Central memory CD8-positive, alpha-beta T cell (primary cell): ENCODE data around the gene PRSS50.
A peak's percentile ranks its signal among the peaks of the same experiment; 100 is the strongest.
"Not testable (repeated sequence)": the region's sequence is repeated elsewhere in the genome, so short reads cannot be mapped to it uniquely, and the experiment has no call there.

Experiments
- ATAC-seq: fragments of 150-1000 bp; cut with Tn5 transposase; replicated peaks from 2 replicates; pipeline ENCODE4 v1.10.0; 2022; ENCODE audit warnings: mild to moderate bottlenecking, moderate FRiP score, moderate number of reproducible peaks; ENCODE audit not compliant: poor library complexity, severe bottlenecking; ENCODE audit errors: extremely low read depth
- DNase-seq, 2 donors: peaks; one replicate each; pipeline ENCODE4 v3.0.0; 2021; ENCODE audit warnings: low spot score in 2 of 2
- H3K27ac Mint-ChIP-seq: one replicate; pipeline ENCODE4 v1.8.0; 2022; ENCODE audit warnings: low read depth, mild to moderate bottlenecking, moderate library complexity, mixed read lengths
- H3K27me3 Mint-ChIP-seq: one replicate; pipeline ENCODE4 v1.8.0; 2022; ENCODE audit warnings: mixed read lengths
- H3K36me3 Mint-ChIP-seq: one replicate; pipeline ENCODE4 v1.8.0; 2022; ENCODE audit warnings: mild to moderate bottlenecking, moderate library complexity, mixed read lengths; ENCODE audit not compliant: insufficient read depth
- H3K4me1 Mint-ChIP-seq: one replicate; pipeline ENCODE4 v1.8.0; 2022; ENCODE audit warnings: mixed read lengths
- H3K4me3 Mint-ChIP-seq: one replicate; pipeline ENCODE4 v1.8.0; 2022; ENCODE audit warnings: mild to moderate bottlenecking, moderate library complexity, mixed read lengths
- H3K9me3 Mint-ChIP-seq: one replicate; pipeline ENCODE4 v1.8.0; 2022; ENCODE audit warnings: mixed read lengths

The PRSS50 gene

DNA sequence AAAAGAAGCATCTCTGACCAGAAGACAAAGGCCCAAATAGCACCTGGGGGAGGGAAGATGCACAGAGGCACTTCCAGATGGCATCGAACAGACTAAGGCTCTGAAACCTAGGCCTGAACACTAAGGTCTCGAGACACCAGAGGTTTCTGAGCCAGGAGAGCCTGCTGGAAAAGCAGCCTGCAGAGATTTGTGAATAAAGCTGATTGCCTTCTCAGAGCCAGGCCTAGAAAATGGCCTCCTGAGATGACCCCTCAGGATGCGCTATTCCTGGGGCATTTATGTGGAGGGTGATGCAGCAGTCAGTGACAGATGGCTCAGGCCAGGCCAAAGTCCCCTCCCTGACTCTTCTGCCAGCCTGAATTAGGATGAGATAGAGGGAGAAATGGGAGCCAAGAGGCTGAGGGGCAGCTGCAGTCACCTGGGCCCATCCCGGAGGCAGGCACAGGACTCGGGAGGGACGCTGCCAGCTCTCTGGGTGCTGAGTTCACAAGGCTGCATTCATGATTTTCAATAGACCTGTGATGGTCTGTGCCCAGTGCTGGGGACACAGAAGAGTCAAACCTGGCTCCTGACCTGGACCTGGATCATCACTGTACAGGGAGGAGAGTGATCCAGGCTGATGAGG, 6.9 kb downstream of the PRSS50 start:
- no peaks in the 10 kb centered on the region for H3K27me3 Mint-ChIP-seq
- no peaks in the 10 kb centered on the region for H3K4me1 Mint-ChIP-seq
- DNase-seq (no peak), ATAC-seq (no peak)
- no peaks in the 10 kb centered on the region for H3K9me3 Mint-ChIP-seq
- H3K27ac Mint-ChIP-seq, result no peak overlapping the region
- H3K36me3 Mint-ChIP-seq, result no peaks in the 10 kb centered on the region
- no peak overlapping the region for H3K4me3 Mint-ChIP-seq

DNA sequence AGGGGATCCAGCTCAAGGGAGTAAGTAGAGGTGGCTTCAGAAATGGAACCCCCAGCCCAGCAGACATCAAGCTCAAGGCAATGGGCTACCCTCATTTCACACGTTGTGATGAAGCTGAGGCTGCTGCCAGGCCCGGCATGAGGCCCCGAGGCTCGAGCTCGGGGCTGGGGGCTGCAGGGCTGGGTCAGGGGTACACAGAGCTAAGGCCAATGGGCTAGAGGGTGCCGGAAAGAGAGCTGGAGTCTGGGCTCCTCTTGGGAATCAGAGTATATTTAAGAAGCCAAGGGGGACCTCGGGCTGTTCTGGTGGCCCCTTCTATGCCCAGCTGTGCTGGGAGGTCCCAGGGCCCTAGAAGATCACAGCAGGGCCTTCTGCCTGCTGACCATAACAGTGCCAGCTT, 7.4 kb downstream of the PRSS50 start:
- DNase-seq (no peak), ATAC-seq (no peak)
- Mint-ChIP-seq H3K27me3 (no peaks in the 10 kb centered on the region), H3K9me3 (no peaks in the 10 kb centered on the region), H3K4me3 (no peak overlapping the region), H3K4me1 (no peaks in the 10 kb centered on the region), H3K36me3 (no peaks in the 10 kb centered on the region), H3K27ac (no peak overlapping the region)

DNA sequence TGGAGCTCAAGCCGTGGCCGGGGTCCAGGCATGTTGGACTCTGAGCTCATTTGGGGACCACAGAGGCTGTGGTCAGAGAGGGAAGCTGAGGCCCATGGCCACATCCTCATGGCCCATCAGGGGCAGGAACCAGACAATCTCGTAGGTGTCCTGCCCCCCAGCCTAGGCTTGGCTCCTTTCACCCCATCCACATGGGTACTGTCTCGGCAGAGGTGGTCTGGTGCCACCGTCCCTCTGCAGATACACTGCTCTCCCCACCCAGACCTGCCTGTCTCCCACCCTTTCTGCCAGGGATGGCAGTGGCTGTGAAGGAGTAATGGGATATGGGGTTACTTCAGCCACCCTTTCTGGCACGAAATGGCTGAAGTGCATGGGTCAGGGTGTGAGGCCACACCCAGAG, 7.9 kb downstream of the PRSS50 start:
- Mint-ChIP-seq H3K36me3 (no peaks in the 10 kb centered on the region), H3K27me3 (no peaks in the 10 kb centered on the region), H3K4me3 (no peak overlapping the region), H3K27ac (no peak overlapping the region), H3K9me3 (no peaks in the 10 kb centered on the region), H3K4me1 (no peaks in the 10 kb centered on the region)
- ATAC-seq (no peak), DNase-seq (no peak)

DNA sequence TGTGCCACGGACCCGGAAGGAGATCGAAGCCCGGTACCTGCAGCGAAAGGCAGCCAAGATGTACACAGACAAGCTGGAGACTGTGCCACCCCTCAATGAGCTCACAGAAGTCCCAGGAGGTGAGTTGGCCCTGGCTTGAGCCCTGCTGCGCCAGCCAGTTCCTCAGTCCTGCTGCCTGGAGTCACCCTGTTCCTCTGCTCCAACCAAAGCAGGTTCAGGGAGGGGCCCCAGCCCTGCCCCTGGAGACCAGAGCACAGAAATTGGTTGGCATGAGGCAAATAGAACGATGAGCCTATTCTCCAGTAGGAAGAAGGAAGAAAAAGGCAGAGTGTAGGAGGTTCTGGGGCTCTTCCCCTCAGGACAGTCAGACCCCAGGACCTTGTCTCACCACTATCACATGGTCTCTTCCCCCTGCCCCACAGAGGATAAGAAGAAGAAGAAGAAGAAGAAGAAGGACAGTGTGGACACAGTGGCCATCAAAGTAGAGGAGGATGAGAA, 8.5 kb downstream of the PRSS50 start:
- Mint-ChIP-seq H3K4me3 (no peak overlapping the region), H3K4me1 (no peaks in the 10 kb centered on the region), H3K9me3 (no peaks in the 10 kb centered on the region), H3K27ac (no peak overlapping the region), H3K36me3 (no peaks in the 10 kb centered on the region), H3K27me3 (no peaks in the 10 kb centered on the region)
- DNase-seq, result no peak
- ATAC-seq, result no peak

DNA sequence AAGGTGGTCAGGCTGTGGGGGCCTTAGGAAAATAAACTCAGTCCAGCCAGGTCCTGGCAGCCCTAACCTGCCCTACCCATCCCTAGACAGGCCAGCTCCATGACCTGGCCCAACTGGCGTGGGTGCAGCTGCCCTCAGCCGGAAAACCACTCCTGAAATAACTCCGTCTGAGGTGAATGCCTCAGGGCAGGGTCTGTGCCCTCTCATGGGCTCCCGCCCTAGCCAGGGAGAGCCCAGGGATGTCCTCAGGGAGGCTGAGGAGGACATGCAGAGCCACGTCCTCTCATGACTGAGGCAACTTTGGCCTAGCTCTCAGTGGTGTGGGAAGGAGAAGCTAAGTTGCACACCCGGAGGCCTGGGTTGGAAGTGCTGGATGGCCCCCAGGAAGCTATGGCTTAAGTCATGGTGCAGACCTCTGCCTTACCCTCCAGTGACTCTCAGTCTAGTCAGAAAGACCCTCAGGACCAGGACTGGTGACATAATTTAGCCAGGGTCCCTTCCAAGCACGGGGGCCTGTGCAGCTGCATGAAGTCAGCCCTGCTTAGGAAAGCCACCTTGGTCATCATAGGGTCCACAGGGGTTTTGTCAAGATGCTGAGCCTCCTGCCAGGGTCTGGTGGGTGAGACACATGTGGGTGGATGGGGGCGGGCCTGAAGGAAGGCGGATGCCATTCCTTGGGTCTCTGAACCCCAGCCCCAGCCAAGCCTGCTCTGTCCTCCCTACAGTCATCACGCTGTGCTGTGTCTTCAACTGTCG, 9.1 kb downstream of the PRSS50 start:
- no peaks in the 10 kb centered on the region for H3K36me3 Mint-ChIP-seq
- H3K4me3 Mint-ChIP-seq, result no peak overlapping the region
- H3K9me3 Mint-ChIP-seq, result no peaks in the 10 kb centered on the region
- no peak for DNase-seq
- no peak overlapping the region for H3K27ac Mint-ChIP-seq
- ATAC-seq, result no peak
- H3K27me3 Mint-ChIP-seq, result no peaks in the 10 kb centered on the region
- no peaks in the 10 kb centered on the region for H3K4me1 Mint-ChIP-seq

DNA sequence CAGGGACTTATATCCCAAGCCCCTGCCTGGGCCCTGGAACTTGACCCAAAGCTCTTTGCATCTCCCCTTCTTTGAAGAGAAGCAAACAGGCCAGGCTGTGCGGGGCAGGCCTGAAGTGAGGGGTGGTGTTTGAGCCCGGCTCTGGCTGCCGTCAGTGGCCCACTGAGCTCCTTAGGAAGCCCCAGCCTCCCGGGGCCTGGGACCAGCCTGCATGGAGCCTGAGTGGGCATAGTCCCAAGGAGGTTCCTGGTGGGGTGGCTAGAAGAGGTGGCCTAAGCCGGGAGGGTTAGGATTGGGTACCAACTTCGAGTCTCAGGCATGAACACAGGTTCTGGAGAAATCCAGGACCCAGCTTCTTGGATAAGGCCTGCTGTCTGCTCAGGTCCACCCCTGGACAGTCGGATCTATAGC, 10.1 kb downstream of the PRSS50 start:
- DNase-seq, result no peak
- Mint-ChIP-seq H3K27me3 (peaks cover 2% of the 10 kb centered on the region), H3K4me1 (no peaks in the 10 kb centered on the region), H3K36me3 (no peaks in the 10 kb centered on the region), H3K4me3 (no peak overlapping the region), H3K9me3 (no peaks in the 10 kb centered on the region), H3K27ac (no peak overlapping the region)
- no peak for ATAC-seq

DNA sequence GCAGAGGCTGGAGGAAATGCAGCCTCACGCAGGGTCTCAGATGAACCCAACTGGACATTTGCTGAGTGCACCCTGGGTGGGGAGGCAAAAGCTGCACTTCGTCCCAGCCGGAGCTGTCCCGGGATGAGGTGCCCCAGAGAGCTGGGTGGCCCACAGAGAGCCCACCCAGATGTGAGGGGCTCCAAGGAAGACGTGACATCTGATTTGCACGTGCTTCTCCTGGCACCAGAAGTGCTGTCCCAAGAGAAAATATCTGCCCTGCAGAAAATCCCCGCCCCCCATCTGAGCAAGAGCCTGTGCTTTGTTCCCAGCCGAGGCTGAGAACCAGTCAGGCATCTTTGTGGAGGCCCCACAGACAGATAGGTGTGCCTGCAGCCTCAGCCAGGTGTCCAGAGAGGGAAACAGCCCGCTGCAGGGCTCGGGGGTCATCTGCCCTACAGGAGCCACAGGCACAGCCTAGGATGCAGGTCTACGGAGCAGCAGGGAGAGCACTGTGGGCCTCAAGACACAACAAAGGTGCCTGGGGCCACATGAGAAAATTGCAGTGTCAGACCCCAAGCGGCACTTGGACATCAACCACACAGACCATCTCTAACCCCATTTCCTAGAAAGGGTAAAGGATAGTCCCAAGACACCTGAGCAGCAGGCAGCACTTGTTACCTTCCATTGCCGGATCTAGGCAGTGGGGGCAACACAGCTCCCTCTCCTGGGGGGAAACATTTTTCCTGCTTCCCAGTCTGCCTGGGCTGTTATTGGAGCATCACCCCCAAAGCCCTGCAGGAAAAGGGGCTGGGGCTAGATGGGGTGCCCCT, 10.7 kb downstream of the PRSS50 start:
- Mint-ChIP-seq H3K36me3 (no peaks in the 10 kb centered on the region), H3K27ac (no peak overlapping the region), H3K9me3 (no peaks in the 10 kb centered on the region), H3K4me3 (no peak overlapping the region), H3K4me1 (no peaks in the 10 kb centered on the region), H3K27me3 (peaks cover 8% of the 10 kb centered on the region)
- DNase-seq (no peak), ATAC-seq (no peak)

DNA sequence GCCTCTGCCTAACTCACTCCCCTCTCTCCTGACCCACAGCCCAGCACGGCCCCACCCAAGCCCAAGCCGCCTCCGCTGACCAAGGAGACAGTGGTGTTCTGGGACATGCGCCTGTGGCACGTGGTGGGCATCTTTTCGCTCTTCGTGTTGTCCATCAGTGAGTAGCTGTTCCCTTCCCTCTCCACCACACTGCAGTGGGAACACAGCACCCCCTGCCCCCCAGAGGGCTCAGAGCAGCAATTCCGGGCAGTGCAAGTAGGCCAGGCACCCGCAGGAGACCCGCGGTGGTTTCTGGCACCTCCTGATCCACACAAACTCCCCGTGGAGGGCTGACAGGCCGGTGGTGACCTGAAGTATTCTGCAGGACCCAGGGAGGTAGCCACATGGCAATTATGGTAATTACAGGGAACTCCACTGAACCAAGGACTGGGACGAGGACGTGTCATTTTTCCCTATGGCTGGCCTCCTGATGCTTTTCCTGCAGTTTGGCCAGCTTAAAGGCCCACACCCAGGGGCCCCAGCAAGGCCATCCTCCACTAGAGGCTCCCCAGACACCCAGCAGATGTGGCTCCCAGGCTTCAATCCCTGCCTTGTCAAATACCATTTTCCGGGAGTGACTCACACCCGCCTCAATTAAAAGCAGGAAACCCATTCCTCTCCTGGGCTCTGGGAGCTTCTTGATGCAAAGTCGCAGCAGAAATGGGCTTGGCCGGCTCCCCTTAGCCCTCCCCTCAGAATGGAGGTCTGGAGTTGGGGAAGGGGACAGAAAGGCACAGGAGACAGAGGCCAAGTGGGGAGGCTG, 11.7 kb downstream of the PRSS50 start:
- Mint-ChIP-seq H3K27me3 (peaks cover 14% of the 10 kb centered on the region), H3K9me3 (no peaks in the 10 kb centered on the region), H3K27ac (no peak overlapping the region), H3K4me3 (no peak overlapping the region), H3K36me3 (no peaks in the 10 kb centered on the region), H3K4me1 (no peaks in the 10 kb centered on the region)
- ATAC-seq (no peak), DNase-seq (no peak)

DNA sequence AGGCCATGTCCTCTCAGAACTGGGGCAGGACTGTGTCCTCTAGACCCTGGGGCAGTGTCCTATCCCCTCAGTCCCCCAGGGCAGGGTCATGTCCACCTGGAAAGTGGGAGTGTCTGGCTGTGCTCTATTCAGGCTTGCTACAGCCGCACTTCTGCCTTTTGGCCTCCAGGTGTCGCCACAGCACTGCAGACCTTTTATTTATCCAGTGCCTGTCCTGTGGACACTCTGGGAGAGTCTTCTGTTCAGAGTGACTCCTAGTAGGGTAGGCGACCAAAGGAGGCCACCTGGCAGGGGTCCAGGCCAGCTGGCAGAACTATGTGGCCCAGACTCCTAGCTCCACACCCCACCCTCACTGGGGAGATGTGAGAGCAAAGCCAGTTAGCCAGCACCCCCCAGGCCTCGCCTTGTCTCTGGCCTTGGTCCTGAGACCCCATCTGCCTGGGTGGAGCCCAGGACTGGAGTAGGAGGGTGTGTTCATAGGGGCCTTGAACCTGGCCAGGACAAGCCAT, 12.6 kb downstream of the PRSS50 start:
- ATAC-seq (peak; percentile 73), DNase-seq (peak; percentile 56 to 59)
- Mint-ChIP-seq H3K4me3 (no peak overlapping the region), H3K4me1 (no peaks in the 10 kb centered on the region), H3K36me3 (no peaks in the 10 kb centered on the region), H3K27me3 (peaks cover 14% of the 10 kb centered on the region), H3K9me3 (no peaks in the 10 kb centered on the region), H3K27ac (no peak overlapping the region)

DNA sequence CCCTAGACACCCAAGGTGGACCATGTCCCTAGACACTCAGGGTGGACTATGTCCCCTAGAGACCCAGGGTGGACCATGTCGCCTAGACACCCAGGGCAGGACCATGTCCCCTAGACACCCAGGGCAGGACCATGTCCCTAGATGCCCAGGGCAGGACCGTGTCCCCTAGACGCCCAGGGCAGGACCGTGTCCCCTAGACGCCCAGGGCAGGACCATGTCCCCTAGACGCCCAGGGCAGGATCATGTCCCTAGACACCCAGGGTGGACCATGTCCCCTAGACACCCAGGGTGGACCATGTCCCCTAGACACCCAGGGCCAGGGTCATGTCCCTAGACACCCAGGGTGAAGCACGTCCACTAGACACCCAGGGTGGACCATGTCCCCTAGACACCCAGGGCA, 13.3 kb downstream of the PRSS50 start:
- not testable (repeated sequence) for ATAC-seq, H3K4me1 Mint-ChIP-seq, H3K36me3 Mint-ChIP-seq, DNase-seq, H3K27ac Mint-ChIP-seq, H3K9me3 Mint-ChIP-seq, H3K4me3 Mint-ChIP-seq
- H3K27me3 Mint-ChIP-seq, result peaks cover 14% of the 10 kb centered on the region

DNA sequence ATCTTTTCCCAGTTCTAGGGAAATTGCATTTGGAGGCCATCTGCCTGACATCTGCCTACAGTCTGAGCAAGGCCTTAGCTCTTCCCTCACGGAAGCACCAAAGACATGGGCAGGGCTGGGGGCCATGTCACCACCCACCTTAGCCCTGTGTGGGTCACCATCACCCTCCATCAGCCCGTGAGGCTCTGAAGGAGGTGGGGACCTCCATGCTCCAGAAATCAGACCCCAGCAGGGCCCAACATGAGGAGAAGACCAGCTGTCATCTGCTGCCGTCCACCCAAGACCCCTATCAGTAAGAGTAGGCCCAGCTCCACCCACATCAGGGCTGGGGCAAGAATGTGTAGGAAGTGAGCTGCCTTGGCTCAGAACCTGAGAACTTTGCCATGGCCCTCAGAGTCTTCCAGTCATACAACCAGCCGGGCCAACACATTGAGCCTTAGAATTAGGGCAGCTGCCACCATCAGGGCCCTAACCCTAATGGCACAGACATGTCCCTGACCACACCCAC, 14.6 kb downstream of the PRSS50 start:
- Mint-ChIP-seq H3K36me3 (no peaks in the 10 kb centered on the region), H3K9me3 (no peaks in the 10 kb centered on the region), H3K4me1 (no peaks in the 10 kb centered on the region), H3K27me3 (peaks cover 14% of the 10 kb centered on the region), H3K4me3 (no peak overlapping the region), H3K27ac (no peak overlapping the region)
- ATAC-seq (no peak), DNase-seq (no peak)
